HUES6 (cell line): ENCODE measurements around the gene ZNF414.
A peak's percentile ranks its signal among the peaks of the same experiment; 100 is the strongest.

ENCODE experiments used
- H3K27ac ChIP-seq: 2 replicates; pipeline ENCODE4 v1.7.0; 2013; ENCODE audit warnings: low read depth, mild to moderate bottlenecking, low read length, inconsistent platforms
- H3K27me3 ChIP-seq: 2 replicates; pipeline ENCODE4 v1.6.1; 2013; ENCODE audit warnings: low read length; ENCODE audit not compliant: control insufficient read depth, insufficient read depth
- H3K36me3 ChIP-seq: 2 replicates; pipeline ENCODE4 v1.6.1; 2013; ENCODE audit warnings: low read length; ENCODE audit not compliant: control insufficient read depth, insufficient read depth
- H3K4me1 ChIP-seq: 2 replicates; pipeline ENCODE4 v1.6.1; 2013; ENCODE audit warnings: low read length; ENCODE audit not compliant: control insufficient read depth, insufficient read depth
- H3K4me3 ChIP-seq: 2 replicates; pipeline ENCODE4 v1.5.1; 2013; ENCODE audit warnings: low read depth, low read length
- H3K9ac ChIP-seq: one replicate; pipeline ENCODE4 v1.6.1; 2013; ENCODE audit warnings: mild to moderate bottlenecking, low read length
- H3K9me3 ChIP-seq: 2 replicates; pipeline ENCODE4 v1.6.1; 2013; ENCODE audit warnings: low read depth, low read length; ENCODE audit not compliant: control insufficient read depth, insufficient read depth

ZNF414 gene

DNA sequence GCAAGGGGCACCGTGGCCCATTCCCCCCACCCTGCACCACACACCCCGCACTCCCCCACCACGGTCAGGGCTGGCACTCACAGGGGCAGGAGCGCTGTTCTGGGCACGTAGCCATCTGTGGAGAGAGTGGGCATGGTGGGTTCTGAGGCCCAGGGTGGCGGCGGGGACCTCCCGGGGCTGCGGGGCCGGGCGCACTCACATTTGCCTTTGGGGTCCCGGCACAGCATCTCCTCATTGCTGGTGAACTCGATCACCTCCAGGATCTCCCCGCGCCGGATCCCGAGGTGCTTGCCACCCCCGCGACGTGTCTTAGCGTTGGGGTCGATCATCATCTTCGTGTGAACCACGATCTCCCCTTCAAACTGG is 23.6 kb downstream of the ZNF414 start:
- Histone ChIP-seq H3K4me1 (0 out of 2 replicates have a peak, but pooled peaks cover 3% of the 10 kb centered on the region), H3K27ac (peak overlapping the region; percentile 31; the same call in 1 of the 2 replicates), H3K27me3 (no peaks in the 10 kb centered on the region), H3K9me3 (no peaks in the 10 kb centered on the region), H3K4me3 (no peak overlapping the region), H3K36me3 (peaks cover 42% of the 10 kb centered on the region), H3K9ac (no peak overlapping the region)

DNA sequence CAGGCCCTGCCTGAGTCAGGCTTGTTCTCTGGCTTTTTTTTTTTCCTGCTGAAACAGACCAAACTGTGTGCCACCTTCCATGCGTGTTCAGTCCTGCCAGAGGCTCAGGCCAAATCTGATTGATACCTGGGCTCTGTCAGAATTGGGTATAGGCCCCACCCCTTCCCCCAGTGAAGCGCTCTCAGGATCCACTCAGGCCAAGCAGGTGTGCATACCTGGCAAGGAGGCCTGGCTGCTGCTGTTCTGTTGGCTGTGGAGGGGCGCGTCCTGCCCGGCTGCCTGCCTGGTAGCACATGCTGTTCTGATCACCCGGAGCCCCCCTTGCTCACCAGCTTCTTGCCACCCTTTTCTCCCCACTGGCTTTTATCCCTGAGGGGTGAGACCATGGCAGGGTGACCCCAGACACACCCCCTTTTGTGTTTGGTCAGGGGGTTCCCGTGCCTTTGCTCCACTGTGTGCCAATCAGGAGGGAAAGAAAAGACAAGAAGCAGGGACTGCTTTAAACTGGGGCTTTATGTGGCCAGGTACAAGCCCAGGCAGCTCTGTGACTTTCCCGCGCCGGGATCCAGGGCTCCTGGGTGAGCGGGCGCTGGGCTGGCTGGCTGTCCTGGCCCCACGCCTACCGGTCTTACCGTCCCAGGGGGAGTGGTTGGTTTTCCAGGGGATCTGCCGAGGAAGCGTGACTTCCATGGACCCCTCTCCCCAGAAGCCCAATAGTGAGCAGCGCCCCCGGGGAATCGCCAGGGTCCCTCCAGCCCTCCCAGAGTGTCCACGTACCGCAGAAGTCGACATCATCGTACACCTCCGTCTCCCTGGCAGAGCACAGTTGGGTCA is 24.2 kb downstream of the ZNF414 start:
- Histone ChIP-seq H3K9ac (no peak overlapping the region), H3K9me3 (no peaks in the 10 kb centered on the region), H3K4me1 (0 out of 2 replicates have a peak, but pooled peaks cover 3% of the 10 kb centered on the region), H3K4me3 (no peak overlapping the region), H3K36me3 (peaks cover 48% of the 10 kb centered on the region), H3K27me3 (no peaks in the 10 kb centered on the region), H3K27ac (peak overlapping the region; percentile 31; the same call in 1 of the 2 replicates)

DNA sequence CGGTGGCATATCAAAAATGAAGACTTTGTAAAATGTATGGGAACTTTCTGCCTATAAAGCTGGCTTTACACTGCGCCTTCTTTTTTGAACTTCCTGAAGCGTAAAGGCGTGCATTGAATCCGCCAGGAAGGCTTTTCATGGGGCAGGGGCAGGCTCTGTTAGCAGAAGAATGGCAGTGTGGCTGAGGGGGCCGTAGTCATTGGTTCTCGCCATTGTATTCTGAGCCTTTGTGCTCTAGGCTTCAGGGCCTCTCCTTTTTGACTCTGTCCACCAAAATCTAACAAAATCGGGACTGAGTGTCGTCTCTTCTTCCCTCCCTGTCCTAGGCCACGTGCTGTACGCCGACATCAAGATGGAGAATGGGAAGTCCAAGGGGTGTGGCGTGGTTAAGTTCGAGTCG is 25.6 kb downstream of the ZNF414 start:
- Histone ChIP-seq H3K4me3 (no peak overlapping the region), H3K9me3 (no peaks in the 10 kb centered on the region), H3K36me3 (peaks cover 62% of the 10 kb centered on the region), H3K27me3 (no peaks in the 10 kb centered on the region), H3K27ac (no peak overlapping the region), H3K4me1 (no peaks in the 10 kb centered on the region), H3K9ac (no peak overlapping the region)

DNA sequence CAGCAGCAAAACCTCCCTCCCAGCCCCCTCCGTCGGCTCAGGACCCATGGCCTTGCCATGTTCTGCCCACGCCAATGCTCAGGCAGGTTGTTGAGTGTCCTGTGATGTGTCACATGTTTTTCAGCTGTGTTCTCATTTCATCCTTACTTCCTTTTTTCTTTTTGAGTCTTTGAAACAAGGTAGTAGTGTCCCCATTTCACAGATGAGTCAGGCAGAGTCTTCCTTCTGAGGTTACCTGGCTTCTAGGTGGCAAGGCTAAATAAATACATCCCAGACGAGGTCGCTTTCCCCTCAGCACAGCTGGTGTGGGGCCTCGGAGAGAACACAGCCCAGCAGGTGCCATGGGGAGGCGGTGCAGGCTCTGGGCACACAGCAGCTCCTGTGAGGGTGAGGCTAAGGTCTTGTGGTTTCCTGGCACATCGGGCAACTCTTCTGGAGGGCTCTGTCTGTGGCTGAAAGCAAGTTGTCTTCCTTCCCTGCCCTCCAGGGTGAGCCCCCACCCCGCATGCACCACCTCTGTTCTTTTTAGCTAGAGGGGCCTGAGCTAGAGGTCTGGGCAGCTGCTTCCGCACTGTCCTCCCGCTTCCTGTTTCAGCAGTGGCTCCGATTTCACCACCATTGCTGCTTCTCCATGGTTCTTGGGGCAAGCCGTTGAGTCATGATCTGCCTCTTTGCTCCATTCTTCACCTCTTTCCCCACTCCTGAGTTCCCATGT is 26.7 kb downstream of the ZNF414 start:
- peaks cover 72% of the 10 kb centered on the region for H3K36me3 ChIP-seq
- H3K9ac ChIP-seq = no peak overlapping the region
- H3K27me3 ChIP-seq = no peaks in the 10 kb centered on the region
- no peaks in the 10 kb centered on the region for H3K4me1 ChIP-seq
- no peak overlapping the region for H3K4me3 ChIP-seq
- H3K27ac ChIP-seq = no peak overlapping the region
- H3K9me3 ChIP-seq = no peaks in the 10 kb centered on the region

DNA sequence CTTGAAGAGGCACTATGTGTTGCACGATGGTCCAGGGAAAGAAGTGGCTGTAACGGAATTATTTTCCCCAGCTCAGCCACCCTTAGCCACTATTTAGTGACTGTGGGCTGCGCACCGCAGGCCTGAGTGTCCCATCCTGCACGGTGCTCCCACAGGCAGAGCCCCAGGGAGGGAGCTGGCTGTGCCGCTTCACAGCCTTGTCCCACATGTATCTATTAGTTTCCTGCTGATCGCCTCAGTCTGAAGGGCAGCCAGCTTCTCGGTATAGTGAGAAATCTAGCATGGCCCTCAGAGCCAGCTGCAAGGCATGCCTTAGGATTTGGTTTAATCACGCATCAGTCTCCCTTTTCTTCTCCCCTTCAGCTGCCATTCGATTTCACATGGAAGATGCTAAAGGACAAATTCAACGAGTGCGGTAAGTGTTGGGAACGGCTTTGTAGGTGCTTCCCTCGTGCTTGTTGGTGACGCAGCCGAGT is 27.3 kb downstream of the ZNF414 start:
- Histone ChIP-seq H3K27me3 (no peaks in the 10 kb centered on the region), H3K4me1 (no peaks in the 10 kb centered on the region), H3K9me3 (no peaks in the 10 kb centered on the region), H3K4me3 (no peak overlapping the region), H3K9ac (no peak overlapping the region), H3K27ac (no peak overlapping the region), H3K36me3 (peaks cover 77% of the 10 kb centered on the region)

DNA sequence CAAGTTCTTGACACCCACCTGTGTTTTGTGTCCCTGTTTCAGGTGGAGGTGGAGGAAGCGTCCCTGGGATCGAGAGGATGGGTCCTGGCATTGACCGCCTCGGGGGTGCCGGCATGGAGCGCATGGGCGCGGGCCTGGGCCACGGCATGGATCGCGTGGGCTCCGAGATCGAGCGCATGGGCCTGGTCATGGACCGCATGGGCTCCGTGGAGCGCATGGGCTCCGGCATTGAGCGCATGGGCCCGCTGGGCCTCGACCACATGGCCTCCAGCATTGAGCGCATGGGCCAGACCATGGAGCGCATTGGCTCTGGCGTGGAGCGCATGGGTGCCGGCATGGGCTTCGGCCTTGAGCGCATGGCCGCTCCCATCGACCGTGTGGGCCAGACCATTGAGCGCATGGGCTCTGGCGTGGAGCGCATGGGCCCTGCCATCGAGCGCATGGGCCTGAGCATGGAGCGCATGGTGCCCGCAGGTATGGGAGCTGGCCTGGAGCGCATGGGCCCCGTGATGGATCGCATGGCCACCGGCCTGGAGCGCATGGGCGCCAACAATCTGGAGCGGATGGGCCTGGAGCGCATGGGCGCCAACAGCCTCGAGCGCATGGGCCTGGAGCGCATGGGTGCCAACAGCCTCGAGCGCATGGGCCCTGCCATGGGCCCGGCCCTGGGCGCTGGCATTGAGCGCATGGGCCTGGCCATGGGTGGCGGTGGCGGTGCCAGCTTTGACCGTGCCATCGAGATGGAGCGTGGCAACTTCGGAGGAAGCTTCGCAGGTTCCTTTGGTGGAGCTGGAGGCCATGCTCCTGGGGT is 28.2 kb downstream of the ZNF414 start:
- peaks cover 86% of the 10 kb centered on the region for H3K36me3 ChIP-seq
- H3K9ac ChIP-seq = no peak overlapping the region
- no peak overlapping the region for H3K27ac ChIP-seq
- no peaks in the 10 kb centered on the region; the same call in 1 of the 2 replicates for H3K4me1 ChIP-seq
- no peaks in the 10 kb centered on the region for H3K9me3 ChIP-seq
- no peaks in the 10 kb centered on the region for H3K27me3 ChIP-seq
- H3K4me3 ChIP-seq = no peak overlapping the region

DNA sequence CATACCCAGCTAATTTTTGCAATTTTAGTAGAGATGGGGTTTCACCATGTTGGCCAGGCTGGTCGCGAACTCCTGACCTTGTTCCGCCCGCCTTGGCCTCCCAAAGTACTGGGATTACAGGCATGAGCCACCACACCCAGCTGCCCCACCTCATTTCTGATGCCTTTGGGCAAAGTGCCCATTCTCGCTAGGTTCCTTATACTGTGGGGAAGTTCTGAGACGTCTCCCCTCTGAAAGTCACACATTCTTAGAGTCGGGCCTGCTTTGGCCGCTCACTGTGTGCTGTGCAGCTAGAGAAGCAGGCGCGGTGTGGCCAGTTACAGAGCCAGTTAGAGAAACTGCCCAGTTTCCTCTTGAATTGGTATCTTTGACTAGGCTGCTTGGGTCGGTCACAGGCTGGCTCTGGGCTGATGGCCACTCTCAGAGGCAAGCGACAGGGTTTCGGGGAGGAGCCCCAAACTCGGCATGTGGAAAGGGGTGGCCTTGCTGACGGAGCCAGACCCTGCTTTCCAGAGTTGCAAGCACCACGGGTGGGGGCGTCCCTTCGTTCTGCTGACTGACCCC is 29.6 kb downstream of the ZNF414 start:
- no peak overlapping the region for H3K4me3 ChIP-seq
- no peaks in the 10 kb centered on the region for H3K27me3 ChIP-seq
- no peaks in the 10 kb centered on the region; the same call in 1 of the 2 replicates for H3K4me1 ChIP-seq
- H3K9ac ChIP-seq = no peak overlapping the region
- H3K9me3 ChIP-seq = no peaks in the 10 kb centered on the region
- H3K36me3 ChIP-seq = peaks cover 89% of the 10 kb centered on the region
- no peak overlapping the region for H3K27ac ChIP-seq

DNA sequence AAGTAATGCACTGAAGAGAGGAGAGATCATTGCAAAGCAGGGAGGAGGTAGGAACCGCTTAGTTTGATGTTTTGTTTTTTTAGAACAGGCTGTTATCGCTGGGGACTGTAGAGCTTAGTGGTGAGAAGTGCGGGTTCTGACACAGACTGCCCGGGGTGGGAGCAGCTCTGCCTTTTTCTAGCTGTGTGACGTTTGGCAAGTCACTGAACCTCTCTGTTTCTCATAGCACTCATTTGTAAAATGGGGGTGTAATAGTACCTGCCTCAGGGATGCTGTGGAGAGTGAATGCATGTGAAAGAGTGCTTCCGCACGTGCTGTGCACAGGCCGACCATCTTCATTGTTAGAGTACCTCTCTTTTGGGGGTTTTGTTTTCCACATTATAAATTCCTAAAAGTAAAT is 30.8 kb downstream of the ZNF414 start:
- Histone ChIP-seq H3K9me3 (no peaks in the 10 kb centered on the region), H3K4me1 (no peaks in the 10 kb centered on the region; the same call in 1 of the 2 replicates), H3K27ac (no peak overlapping the region), H3K4me3 (no peak overlapping the region), H3K27me3 (no peaks in the 10 kb centered on the region), H3K36me3 (peaks cover 91% of the 10 kb centered on the region), H3K9ac (no peak overlapping the region)

DNA sequence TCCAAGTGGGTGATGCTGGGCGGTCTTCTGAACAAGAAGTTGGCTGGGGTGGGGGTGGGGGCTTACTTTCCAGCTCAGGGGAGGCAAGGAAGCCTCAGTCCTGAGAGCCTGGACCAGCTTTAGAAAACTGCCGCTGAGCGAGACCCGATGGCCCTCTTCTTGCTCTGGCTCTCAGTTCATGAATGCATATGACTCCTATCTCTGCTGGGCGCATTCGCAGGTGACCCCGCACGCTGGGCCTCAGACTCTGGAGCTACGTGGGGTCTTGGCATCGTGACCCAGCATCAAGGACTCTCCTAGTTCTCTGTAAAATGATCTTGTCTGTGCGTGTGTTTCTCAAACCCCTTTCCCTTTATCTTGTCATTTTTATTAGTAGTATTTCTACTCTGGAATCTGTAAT is 31.3 kb downstream of the ZNF414 start:
- Histone ChIP-seq H3K4me1 (no peaks in the 10 kb centered on the region; the same call in 1 of the 2 replicates), H3K9ac (no peak overlapping the region), H3K4me3 (no peak overlapping the region), H3K27me3 (no peaks in the 10 kb centered on the region), H3K27ac (no peak overlapping the region), H3K36me3 (peaks cover 91% of the 10 kb centered on the region), H3K9me3 (no peaks in the 10 kb centered on the region)

DNA sequence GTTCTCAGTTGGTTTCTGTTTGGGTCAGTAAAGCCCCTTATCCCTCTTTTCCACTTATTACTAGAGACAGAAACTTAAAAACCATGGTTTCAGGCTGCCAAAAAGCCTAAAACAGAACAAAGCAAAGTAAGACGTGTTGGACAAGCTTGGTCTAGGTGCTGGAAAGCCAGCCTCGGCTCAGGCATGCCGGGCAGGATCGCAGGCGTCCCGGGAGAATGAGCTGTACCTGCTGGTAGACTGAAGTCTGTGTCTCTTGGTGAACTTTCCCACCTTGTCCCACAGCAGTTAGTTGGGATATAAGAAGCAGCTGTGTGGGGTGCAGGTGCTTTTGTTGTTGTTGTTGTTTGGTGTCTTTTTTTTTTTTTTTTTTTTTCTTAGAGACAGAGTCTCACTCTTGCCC is 32.4 kb downstream of the ZNF414 start:
- Histone ChIP-seq H3K27me3 (no peaks in the 10 kb centered on the region), H3K9me3 (no peaks in the 10 kb centered on the region), H3K4me3 (no peak overlapping the region), H3K36me3 (peaks cover 91% of the 10 kb centered on the region), H3K9ac (no peak overlapping the region), H3K27ac (no peak overlapping the region), H3K4me1 (no peaks in the 10 kb centered on the region; the same call in 1 of the 2 replicates)
